Calu3 (cell line): Measurements from ENCODE around the gene SND1. TPM values are rescaled to one million over a fixed set of nuclear protein-coding genes. Genes with fewer than 3 reads are reported as not detected.

ENCODE experiments used
- BruUV-seq: library from RNA; stranded (reverse); fragments of 400-500 nt; replicated peaks from 2 replicates; lab custom pipeline; 2021; lab: Mats Ljungman, UMichigan
- CTCF ChIA-PET: fragments of 300-600 bp; sonication (Branson Sonifier 250); formaldehyde crosslinking; loops from one replicate; lab custom pipeline; 2022; ENCODE audit warnings: antibody characterized with exemption; lab: Charles Lee
- DNase-seq: peaks from one replicate; pipeline ENCODE4 v3.0.0; 2022
- H3K27ac Mint-ChIP-seq: one replicate; pipeline ENCODE4 v1.8.0; 2022; ENCODE audit warnings: mixed read lengths; ENCODE audit not compliant: unreplicated experiment
- H3K27me3 Mint-ChIP-seq: one replicate; pipeline ENCODE4 v1.8.0; 2022; ENCODE audit warnings: mixed read lengths; ENCODE audit not compliant: unreplicated experiment
- H3K36me3 Mint-ChIP-seq: one replicate; pipeline ENCODE4 v1.8.0; 2022; ENCODE audit warnings: mild to moderate bottlenecking, moderate library complexity, mixed read lengths; ENCODE audit not compliant: insufficient read depth, unreplicated experiment
- H3K4me1 Mint-ChIP-seq: one replicate; pipeline ENCODE4 v1.8.0; 2022; ENCODE audit warnings: mild to moderate bottlenecking, low read depth, mixed read lengths; ENCODE audit not compliant: unreplicated experiment
- H3K4me3 Mint-ChIP-seq: one replicate; pipeline ENCODE4 v1.8.0; 2022; ENCODE audit warnings: mild to moderate bottlenecking, low read depth, moderate library complexity, mixed read lengths; ENCODE audit not compliant: unreplicated experiment
- H3K9me3 Mint-ChIP-seq: one replicate; pipeline ENCODE4 v1.8.0; 2022; ENCODE audit warnings: low read depth, mixed read lengths; ENCODE audit not compliant: unreplicated experiment
- CTCF ChIP-seq: fragments of 200-600 bp; IDR thresholded peaks from one replicate; pipeline ENCODE4 v1.8.0; 2022; ENCODE audit warnings: antibody characterized with exemption; ENCODE audit not compliant: unreplicated experiment
- intact Hi-C: fragments of 100-400 bp; cut with micrococcal nuclease; formaldehyde crosslinking; loops from one replicate; pipeline ENCODE4 v1.10.0; 2022; ENCODE audit not compliant: unreplicated experiment
- total RNA-seq: library from RNA; stranded (reverse); gene quantifications from 2 replicates; pipeline ENCODE4 v1.2.3, GENCODE V29; 2022

The SND1 gene
- total RNA-seq, 1 experiment from 2014 or later: 205 TPM

DNA sequence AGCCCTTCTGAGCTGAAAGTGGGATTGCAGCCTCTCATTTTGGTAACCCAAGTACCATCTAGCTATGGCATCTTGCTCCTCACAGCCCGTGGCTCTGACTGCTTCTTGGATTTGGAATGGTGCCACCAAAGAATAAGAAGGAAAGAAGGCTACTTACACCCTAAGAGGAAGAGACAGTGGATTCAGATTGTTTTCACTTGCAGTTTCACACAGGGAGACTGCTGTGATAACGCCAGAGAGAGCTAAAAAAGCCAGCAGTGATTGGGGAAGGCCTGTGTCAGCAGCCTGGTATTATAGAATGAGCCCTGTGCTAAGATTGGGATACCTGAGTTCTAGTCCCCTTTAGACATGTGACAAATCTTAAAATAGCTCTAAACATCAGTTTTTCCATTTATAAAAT, 382.8 kb downstream of the SND1 start:
- Mint-ChIP-seq H3K27me3 (no peaks in the 10 kb centered on the region), H3K4me3 (no peak overlapping the region), H3K27ac (no peak overlapping the region), H3K36me3 (peaks cover 10% of the 10 kb centered on the region), H3K9me3 (no peaks in the 10 kb centered on the region), H3K4me1 (no peaks in the 10 kb centered on the region)
- no peak for TF ChIP-seq CTCF
- no peak for DNase-seq
- intact Hi-C loops: loop anchor here (5.0 kb wide), 1 partner anchor 172 kb away; no protein-coding TSS in a partner anchor
- no TSS peak for BruUV-seq
- CTCF ChIA-PET: interaction anchor here (1.7 kb wide), 1 partner anchor 175 kb away, joined by 9 read pairs; no protein-coding TSS in a partner anchor

DNA sequence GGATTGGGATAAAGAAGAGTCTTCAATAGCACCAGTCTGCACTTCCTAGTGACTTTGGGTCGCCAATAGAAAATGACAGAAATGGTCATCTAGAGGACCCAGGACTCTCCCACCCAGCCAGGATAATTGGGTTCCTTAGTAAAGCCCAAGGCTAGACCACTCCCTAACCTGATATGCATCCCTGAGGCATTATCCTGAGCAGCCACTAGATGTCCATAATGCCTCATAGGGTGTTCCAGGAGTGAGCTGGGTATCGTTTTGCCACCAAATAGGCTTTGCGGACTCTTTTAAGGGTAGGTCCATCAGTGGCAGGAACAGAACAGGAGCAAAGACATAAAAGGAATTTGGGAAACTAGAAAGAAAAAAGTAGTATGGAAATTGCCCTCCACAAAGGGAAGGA, 383.7 kb downstream of the SND1 start:
- peaks cover 6% of the 10 kb centered on the region for H3K36me3 Mint-ChIP-seq
- DNase-seq: peak; percentile 16
- no TSS peak for BruUV-seq
- CTCF ChIA-PET: interaction anchor here (0.6 to 1.7 kb wide), 2 partner anchors 173 to 174 kb away, joined by 3 to 9 read pairs; no protein-coding TSS in a partner anchor
- peaks cover 4% of the 10 kb centered on the region for H3K4me1 Mint-ChIP-seq
- H3K27ac Mint-ChIP-seq: no peak overlapping the region
- H3K27me3 Mint-ChIP-seq: no peaks in the 10 kb centered on the region
- TF ChIP-seq CTCF: no peak
- no peaks in the 10 kb centered on the region for H3K9me3 Mint-ChIP-seq
- no peak overlapping the region for H3K4me3 Mint-ChIP-seq
- intact Hi-C loops: loop anchor here (5.0 kb wide), 1 partner anchor 172 kb away; no protein-coding TSS in a partner anchor

GRCh38 chr7:128036226-128036940, 384.4 kb downstream of the SND1 start:
- CTCF ChIA-PET: interaction anchor here (0.6 to 1.7 kb wide), 2 partner anchors 172 to 174 kb away, joined by 3 to 9 read pairs; no protein-coding TSS in a partner anchor
- Mint-ChIP-seq H3K27me3 (no peaks in the 10 kb centered on the region), H3K9me3 (no peaks in the 10 kb centered on the region), H3K4me1 (peaks cover 11% of the 10 kb centered on the region), H3K36me3 (peaks cover 6% of the 10 kb centered on the region), H3K27ac (no peak overlapping the region), H3K4me3 (no peak overlapping the region)
- intact Hi-C loops: loop anchor here (5.0 kb wide), 1 partner anchor 171 kb away; no protein-coding TSS in a partner anchor
- TF ChIP-seq CTCF: no peak
- no peak for DNase-seq
- BruUV-seq: no TSS peak

- intact Hi-C loops: loop anchor here (5.0 kb wide), 1 partner anchor 170 kb away; no protein-coding TSS in a partner anchor
- CTCF ChIA-PET: no interaction called here
- no TSS peak for BruUV-seq
- H3K9me3 Mint-ChIP-seq: no peaks in the 10 kb centered on the region
- H3K4me1 Mint-ChIP-seq: peaks cover 17% of the 10 kb centered on the region
- no peak for DNase-seq
- H3K36me3 Mint-ChIP-seq: peaks cover 6% of the 10 kb centered on the region
- no peaks in the 10 kb centered on the region for H3K27me3 Mint-ChIP-seq
- H3K27ac Mint-ChIP-seq: no peak overlapping the region
- no peak overlapping the region for H3K4me3 Mint-ChIP-seq
- TF ChIP-seq CTCF: no peak
Observed at GRCh38 chr7:128037081-128037480, 385.1 kb downstream of the SND1 start.
